Measurements from ENCODE around the gene TCF4.

Gene TCF4

DNA sequence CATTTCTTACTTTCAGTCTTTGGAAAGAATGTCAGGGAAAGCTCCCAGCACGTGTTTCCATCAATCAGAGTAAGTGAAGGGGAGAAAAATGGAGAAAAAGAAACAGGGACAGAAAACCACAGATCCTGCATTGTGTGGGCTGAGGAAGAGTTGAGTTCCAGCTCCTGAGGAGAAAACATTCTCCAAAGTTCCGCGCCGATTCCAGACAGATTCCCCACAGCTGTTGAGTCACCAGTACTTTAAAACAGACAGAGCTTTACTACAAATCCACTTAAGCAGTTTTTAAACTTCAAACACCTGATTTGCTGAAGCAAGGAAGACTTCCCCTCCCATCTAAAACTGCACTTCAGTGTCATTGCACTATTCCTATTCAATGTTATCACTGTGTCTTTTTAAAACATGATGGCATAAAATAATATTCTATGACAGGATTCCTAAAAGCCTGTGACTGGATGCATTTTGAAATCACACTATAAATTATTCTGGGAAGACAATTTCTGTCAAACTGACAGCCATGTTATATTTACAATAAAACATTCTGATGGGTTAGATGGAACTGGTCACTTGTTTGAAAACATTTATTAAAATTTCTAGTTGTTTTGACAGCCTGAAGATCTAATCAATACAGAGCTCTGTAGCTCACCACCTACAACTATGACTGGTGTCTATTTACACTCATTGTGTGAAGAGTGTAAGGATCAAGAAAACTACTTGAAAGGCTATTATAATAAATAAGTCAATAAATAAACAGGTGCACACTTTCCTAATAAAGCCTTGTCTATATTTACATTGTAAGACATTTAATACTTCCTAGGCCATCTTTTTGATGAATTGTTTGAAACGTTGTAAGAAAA, 40.9 kb downstream of the TCF4 start:
- Histone ChIP-seq H3K4me1 (ENCODE audit: insufficient read depth, low read length) (peaks cover 15% of the 10 kb centered on the region), H3K9me3 (ENCODE audit: control insufficient read depth, insufficient read depth, low read length) (no peaks in the 10 kb centered on the region), H3K36me3 (ENCODE audit: insufficient read depth, low read length) (no peaks in the 10 kb centered on the region), H3K9ac (ENCODE audit: low read depth, low read length) (no peak overlapping the region)

DNA sequence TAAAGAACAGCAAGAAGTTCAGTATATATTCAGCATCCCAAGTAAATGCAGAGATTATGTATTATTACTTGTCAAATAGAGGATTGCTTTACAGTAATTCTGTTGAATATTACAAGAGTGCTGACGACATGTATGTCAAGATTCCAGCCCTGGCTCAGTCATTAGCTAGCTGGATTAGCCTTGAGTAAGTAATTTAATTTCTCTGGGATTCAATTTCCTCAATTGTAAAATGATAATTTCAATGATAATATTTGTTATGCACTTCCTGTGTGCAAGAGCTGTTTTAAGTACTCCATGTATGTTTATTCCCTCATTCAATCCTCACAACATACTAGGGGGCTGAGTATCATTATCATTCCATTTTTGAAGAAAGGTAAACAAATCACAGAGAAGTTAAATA, 44.0 kb downstream of the TCF4 start:
- H3K9ac ChIP-seq (ENCODE audit: low read depth, low read length), result no peak overlapping the region
- H3K4me1 ChIP-seq (ENCODE audit: insufficient read depth, low read length), result peaks cover 15% of the 10 kb centered on the region
- no peaks in the 10 kb centered on the region for H3K36me3 ChIP-seq (ENCODE audit: insufficient read depth, low read length)
- no peaks in the 10 kb centered on the region for H3K9me3 ChIP-seq (ENCODE audit: control insufficient read depth, insufficient read depth, low read length)

DNA sequence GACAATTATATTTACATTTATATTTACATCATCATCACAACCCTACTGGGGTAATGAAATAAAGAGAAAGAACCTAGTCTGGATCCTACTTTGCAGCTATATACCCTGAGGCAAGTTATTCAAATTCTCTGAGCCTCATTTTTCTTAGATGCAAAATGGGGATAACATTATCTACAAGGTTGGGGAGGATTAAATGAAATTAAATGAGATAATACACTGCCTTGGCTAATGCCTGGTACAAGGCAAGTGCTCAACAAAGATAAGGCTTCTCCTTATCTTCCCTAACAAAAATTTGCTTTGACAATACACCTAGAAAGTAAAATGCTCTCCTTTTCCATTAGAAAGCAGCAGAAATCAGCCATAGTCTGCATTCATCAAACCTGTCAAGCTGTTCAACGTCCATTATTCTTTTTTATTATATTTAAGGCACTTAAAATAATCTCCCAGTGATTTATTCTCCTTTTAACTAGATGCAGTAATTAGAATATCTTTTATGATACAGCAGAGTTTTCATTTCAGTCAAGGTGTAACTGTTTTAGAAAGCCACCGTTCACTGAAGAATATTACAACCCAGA, 44.8 kb downstream of the TCF4 start:
- H3K4me1 ChIP-seq (ENCODE audit: insufficient read depth, low read length), result peaks cover 11% of the 10 kb centered on the region
- no peaks in the 10 kb centered on the region for H3K9me3 ChIP-seq (ENCODE audit: control insufficient read depth, insufficient read depth, low read length)
- H3K9ac ChIP-seq (ENCODE audit: low read depth, low read length), result no peak overlapping the region
- H3K36me3 ChIP-seq (ENCODE audit: insufficient read depth, low read length), result no peaks in the 10 kb centered on the region

DNA sequence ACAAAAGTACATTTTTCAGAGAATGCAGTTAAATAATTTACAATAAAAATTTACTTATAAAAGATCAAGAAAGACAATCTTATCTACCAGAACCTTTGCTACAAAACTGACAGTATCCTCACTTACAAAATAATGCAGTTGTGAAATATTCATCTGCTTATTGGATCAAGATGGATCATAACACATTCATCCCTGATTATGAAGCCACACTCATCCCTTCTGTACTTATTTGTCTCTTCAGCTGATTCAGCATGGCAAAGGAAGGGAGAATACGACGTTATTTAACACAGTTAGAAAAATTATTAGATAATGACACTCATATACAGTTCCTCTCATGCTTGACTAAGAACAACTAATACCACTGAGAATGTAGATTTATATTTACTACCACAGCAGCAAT, 46.4 kb downstream of the TCF4 start:
- H3K4me1 ChIP-seq (ENCODE audit: insufficient read depth, low read length), result no peaks in the 10 kb centered on the region
- H3K9me3 ChIP-seq (ENCODE audit: control insufficient read depth, insufficient read depth, low read length), result no peaks in the 10 kb centered on the region
- H3K36me3 ChIP-seq (ENCODE audit: insufficient read depth, low read length), result no peaks in the 10 kb centered on the region
- no peak overlapping the region for H3K9ac ChIP-seq (ENCODE audit: low read depth, low read length)

DNA sequence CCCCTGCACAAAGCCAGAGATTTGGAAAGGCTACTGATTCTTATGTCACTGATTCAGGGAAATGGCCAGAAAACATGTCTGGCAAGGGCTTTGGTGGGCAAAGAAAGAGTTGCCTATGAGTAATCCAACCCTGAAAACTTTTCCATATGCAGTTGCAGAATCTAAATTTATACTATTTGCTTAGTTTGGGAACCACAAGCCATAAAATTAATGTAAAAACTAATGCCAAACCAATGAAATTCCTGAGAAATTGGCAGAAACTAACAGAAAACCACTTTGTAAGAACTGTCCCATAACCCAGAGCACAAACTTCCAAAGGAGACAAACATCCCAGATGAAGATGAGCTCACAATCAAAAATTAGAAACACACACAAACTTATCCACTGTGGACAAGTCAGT, 48.8 kb downstream of the TCF4 start:
- Histone ChIP-seq H3K9me3 (ENCODE audit: control insufficient read depth, insufficient read depth, low read length) (no peaks in the 10 kb centered on the region), H3K36me3 (ENCODE audit: insufficient read depth, low read length) (no peaks in the 10 kb centered on the region), H3K4me1 (ENCODE audit: insufficient read depth, low read length) (no peaks in the 10 kb centered on the region), H3K9ac (ENCODE audit: low read depth, low read length) (no peak overlapping the region)

DNA sequence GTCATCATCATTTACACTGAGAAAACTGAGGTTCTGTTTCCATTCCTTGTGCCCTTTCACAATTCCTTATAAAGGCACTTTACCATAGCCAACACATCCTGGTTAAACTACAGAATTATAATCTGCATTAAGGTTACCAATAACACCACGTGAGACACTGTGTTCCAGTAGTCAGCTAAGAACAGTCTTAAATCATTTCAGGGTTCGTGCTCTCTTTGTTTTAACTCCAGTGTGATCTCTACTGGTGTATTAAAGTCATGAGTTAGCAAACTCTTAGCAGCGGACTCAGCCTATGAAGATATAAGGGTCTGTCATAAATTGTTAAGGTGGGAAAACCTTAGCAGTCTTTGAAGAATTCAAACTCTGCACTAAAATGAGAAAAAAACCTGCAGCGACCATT, 53.0 kb downstream of the TCF4 start:
- Histone ChIP-seq H3K36me3 (ENCODE audit: insufficient read depth, low read length) (no peaks in the 10 kb centered on the region), H3K9ac (ENCODE audit: low read depth, low read length) (no peak overlapping the region), H3K4me1 (ENCODE audit: insufficient read depth, low read length) (peaks cover 3% of the 10 kb centered on the region; the same call in 1 of the 2 replicates), H3K9me3 (ENCODE audit: control insufficient read depth, insufficient read depth, low read length) (no peaks in the 10 kb centered on the region)

DNA sequence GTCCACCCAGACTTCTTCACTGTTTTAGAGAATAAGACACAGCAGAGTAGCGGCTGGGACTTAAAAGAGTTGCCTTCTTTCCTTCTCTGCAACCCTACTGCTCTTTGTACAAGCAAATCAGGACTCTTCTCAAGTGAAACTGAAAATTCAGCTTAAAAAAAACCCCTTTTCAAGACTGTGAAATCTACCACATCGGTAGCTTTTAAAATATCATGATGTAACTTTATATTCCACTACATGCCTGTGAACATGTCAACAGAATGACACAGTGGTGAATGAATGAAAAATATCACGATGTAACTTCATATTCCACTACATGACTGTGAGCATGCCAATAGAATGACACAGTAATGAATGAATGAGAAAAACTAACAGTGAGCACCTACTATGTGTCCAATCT, 53.4 kb downstream of the TCF4 start:
- no peak overlapping the region for H3K9ac ChIP-seq (ENCODE audit: low read depth, low read length)
- no peaks in the 10 kb centered on the region for H3K9me3 ChIP-seq (ENCODE audit: control insufficient read depth, insufficient read depth, low read length)
- no peaks in the 10 kb centered on the region for H3K36me3 ChIP-seq (ENCODE audit: insufficient read depth, low read length)
- H3K4me1 ChIP-seq (ENCODE audit: insufficient read depth, low read length), result peaks cover 7% of the 10 kb centered on the region; the same call in 1 of the 2 replicates

DNA sequence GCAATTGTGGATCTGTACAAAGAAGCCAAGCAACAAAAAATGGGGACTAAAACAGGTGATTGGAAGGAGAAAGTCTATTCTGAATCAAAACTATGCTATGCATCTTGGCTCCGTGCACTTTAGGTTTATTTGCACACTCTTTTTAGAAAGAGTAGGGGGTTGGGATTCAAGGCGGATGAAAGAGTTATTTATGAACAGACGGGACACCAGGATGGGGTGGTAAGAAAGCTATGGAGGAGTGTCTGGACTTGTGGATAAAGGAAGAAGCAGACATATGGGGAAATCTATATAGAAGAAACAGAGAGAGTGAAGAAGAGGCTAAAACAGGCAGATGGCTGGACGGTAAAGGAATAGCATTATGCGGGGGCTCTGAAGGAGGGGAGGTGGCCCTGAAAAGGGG, 57.8 kb downstream of the TCF4 start:
- H3K4me1 ChIP-seq (ENCODE audit: insufficient read depth, low read length), result peaks cover 7% of the 10 kb centered on the region; the same call in 1 of the 2 replicates
- no peak overlapping the region for H3K9ac ChIP-seq (ENCODE audit: low read depth, low read length)
- H3K36me3 ChIP-seq (ENCODE audit: insufficient read depth, low read length), result no peaks in the 10 kb centered on the region
- no peaks in the 10 kb centered on the region for H3K9me3 ChIP-seq (ENCODE audit: control insufficient read depth, insufficient read depth, low read length)

DNA sequence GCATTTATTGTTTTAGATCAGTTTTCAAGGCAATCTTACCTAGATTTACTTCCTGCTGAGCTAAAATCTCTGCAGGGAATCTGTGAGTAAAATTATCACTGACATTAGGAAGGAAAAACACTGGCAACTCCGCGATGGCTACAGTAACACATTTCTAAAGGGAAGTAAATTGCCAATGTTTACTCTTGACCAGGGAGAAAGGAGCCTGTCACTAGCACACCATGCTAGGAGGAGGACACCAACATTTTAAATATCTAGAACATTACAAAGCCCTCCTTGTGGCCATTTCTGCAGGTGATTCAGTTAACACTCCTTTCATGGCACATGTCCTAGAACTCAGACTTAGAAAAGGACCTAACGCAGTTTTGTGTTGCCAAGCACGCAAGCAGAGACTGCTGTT, 58.4 kb downstream of the TCF4 start:
- Histone ChIP-seq H3K36me3 (ENCODE audit: insufficient read depth, low read length) (no peaks in the 10 kb centered on the region), H3K9ac (ENCODE audit: low read depth, low read length) (no peak overlapping the region), H3K4me1 (ENCODE audit: insufficient read depth, low read length) (peaks cover 12% of the 10 kb centered on the region; the same call in 1 of the 2 replicates), H3K9me3 (ENCODE audit: control insufficient read depth, insufficient read depth, low read length) (no peaks in the 10 kb centered on the region)

DNA sequence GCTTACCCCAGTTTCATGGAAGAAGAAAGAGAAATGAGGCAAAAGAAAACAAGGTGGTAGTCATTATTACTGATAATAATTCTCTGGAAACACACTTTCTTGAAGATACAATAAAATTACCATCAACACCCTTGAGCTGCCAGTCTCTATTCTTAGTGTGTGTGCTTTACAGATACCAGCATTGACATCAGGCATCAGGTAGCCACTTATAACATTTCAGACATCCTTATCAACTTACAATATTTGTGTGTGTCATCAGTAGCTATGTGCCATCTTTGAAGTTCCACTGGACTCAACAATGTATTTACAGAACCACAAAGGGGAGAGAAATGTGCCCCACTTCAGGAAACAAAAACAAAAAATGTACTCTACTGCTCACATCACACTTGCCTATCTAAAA, 62.1 kb downstream of the TCF4 start:
- Histone ChIP-seq H3K9me3 (ENCODE audit: control insufficient read depth, insufficient read depth, low read length) (no peaks in the 10 kb centered on the region), H3K4me1 (ENCODE audit: insufficient read depth, low read length) (peaks cover 15% of the 10 kb centered on the region; the same call in 1 of the 2 replicates), H3K36me3 (ENCODE audit: insufficient read depth, low read length) (no peaks in the 10 kb centered on the region), H3K9ac (ENCODE audit: low read depth, low read length) (no peak overlapping the region)

DNA sequence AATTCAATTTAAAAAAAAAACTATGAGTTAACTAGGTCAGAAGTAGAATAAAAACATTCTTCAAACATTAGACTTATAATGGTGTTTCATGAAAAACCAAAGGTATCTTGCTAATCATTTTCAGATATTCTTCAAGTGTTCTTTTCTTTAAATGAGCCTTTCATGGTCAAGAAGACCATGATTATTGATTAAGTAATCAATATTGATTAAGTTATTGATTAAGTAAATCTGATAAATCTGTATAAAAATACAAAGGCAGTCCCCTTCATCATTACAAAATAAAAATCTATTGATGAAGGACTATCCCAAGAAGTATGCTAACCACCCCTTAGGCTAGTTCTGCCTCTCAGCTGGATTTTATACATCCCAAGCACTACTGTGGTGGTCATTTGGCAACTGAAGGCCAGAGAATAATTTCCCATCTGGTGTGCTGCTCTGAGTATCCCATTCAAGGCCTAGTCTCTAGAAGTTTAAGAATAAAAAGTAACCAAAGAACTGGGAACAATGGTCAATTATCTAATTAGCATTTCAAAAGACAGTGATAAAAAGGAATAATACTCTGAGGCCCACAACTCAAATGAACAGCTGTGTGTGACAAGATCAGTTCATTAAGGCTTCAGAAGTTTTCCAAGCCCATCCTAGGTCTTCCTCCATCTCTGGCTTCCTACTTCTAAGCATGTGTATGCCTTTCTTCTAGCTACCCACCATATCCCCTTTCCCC, 63.5 kb downstream of the TCF4 start:
- Histone ChIP-seq H3K36me3 (ENCODE audit: insufficient read depth, low read length) (no peaks in the 10 kb centered on the region), H3K9ac (ENCODE audit: low read depth, low read length) (no peak overlapping the region), H3K9me3 (ENCODE audit: control insufficient read depth, insufficient read depth, low read length) (no peaks in the 10 kb centered on the region), H3K4me1 (ENCODE audit: insufficient read depth, low read length) (peaks cover 8% of the 10 kb centered on the region; the same call in 1 of the 2 replicates)

DNA sequence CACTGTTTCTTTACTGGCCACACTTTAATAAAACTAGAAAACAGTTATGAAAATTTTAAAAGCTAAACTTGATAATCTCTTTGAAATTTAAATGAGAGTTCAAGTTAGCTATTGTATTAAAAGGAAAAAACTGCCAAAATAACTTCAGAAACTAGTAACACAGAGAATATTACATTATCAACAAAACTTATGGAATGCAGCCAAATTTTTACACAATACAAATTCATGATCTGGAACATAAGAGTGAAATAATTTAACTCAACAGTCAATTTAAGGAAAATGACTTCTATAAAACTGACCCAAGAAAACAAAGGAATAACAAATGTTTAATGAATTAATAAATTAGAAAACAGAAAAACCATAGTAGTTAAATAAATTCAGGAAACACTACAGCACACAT, 65.0 kb downstream of the TCF4 start:
- Histone ChIP-seq H3K4me1 (ENCODE audit: insufficient read depth, low read length) (peaks cover 8% of the 10 kb centered on the region; the same call in 1 of the 2 replicates), H3K9me3 (ENCODE audit: control insufficient read depth, insufficient read depth, low read length) (no peaks in the 10 kb centered on the region), H3K9ac (ENCODE audit: low read depth, low read length) (no peak overlapping the region), H3K36me3 (ENCODE audit: insufficient read depth, low read length) (no peaks in the 10 kb centered on the region)

DNA sequence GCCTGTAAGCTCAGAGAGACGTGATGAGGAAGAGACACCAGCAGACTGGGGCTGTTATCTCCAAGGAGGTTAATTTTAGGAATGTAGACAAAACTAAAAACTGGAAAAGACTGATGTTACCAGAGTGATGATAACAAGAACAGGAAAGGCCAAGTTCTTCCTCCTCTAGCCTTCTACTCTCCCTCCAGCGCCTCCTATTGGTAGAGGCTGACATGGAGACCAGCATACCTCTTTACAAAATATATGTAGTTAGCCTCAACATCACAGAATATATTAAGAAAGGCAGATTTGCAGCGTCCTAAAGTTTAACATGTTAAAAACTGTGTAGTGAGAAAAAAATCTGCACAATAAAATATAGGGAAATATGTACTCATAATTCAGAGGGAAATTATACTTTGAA, 66.0 kb downstream of the TCF4 start:
- Histone ChIP-seq H3K36me3 (ENCODE audit: insufficient read depth, low read length) (no peaks in the 10 kb centered on the region), H3K4me1 (ENCODE audit: insufficient read depth, low read length) (peaks cover 8% of the 10 kb centered on the region; the same call in 1 of the 2 replicates)

DNA sequence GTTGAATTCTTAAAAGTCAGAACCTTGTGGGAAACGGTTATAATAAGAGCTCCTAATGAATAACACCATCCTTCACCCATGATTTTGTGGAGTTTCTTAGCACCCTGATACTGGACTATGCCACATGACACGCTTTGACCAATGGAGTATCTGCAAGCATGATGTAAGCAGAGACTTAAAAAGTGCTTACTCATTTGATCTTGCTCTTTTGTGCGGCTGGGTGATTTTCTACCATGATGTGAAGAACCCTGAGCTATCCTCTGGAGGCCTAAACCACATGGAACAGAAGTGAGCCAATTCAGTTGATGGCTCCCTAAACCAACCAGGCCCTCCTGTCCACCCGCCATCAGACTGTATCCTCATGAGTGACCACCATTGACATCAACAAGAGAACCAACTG, 70.9 kb downstream of the TCF4 start:
- Histone ChIP-seq H3K36me3 (ENCODE audit: insufficient read depth, low read length) (no peaks in the 10 kb centered on the region), H3K9me3 (ENCODE audit: control insufficient read depth, insufficient read depth, low read length) (no peaks in the 10 kb centered on the region), H3K4me1 (ENCODE audit: insufficient read depth, low read length) (peaks cover 15% of the 10 kb centered on the region; the same call in 1 of the 2 replicates), H3K9ac (ENCODE audit: low read depth, low read length) (no peak overlapping the region)

More for the DNA sequence above, 66.0 kb downstream of the TCF4 start:
- no peak overlapping the region for H3K9ac ChIP-seq (ENCODE audit: low read depth, low read length)
- H3K9me3 ChIP-seq (ENCODE audit: control insufficient read depth, insufficient read depth, low read length), result no peaks in the 10 kb centered on the region
